ENCODE results near the gene GGT1.
"Not testable (repeated sequence)": the region's sequence is repeated elsewhere in the genome, so short reads cannot be mapped to it uniquely, and the experiment has no call there.

DNA sequence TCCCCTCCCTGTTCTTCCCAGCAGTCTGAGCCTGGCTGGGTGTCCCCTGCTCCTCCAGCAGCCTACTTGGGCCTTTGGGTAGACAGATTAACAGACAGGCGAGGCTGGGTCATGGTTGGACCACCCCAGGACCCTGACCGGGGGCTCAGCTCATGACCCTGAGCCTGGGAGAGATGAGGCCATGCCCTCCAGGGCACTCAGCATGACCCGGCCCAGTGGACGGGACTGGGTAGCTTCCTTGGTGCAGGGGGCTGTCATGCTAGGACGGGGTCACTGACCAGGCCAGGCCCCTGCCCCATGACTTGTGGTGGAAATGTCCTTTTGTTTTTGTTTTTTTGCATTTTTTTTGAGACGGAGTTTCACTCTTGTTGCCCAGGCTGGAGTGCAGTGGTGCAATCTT lies 5.3 kb downstream of the GGT1 start:
- TF ChIP-seq, protein P1, sequence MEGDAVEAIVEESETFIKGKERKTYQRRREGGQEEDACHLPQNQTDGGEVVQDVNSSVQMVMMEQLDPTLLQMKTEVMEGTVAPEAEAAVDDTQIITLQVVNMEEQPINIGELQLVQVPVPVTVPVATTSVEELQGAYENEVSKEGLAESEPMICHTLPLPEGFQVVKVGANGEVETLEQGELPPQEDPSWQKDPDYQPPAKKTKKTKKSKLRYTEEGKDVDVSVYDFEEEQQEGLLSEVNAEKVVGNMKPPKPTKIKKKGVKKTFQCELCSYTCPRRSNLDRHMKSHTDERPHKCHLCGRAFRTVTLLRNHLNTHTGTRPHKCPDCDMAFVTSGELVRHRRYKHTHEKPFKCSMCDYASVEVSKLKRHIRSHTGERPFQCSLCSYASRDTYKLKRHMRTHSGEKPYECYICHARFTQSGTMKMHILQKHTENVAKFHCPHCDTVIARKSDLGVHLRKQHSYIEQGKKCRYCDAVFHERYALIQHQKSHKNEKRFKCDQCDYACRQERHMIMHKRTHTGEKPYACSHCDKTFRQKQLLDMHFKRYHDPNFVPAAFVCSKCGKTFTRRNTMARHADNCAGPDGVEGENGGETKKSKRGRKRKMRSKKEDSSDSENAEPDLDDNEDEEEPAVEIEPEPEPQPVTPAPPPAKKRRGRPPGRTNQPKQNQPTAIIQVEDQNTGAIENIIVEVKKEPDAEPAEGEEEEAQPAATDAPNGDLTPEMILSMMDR (optimal IDR thresholded peaks at IDR 0.05 in 1 of 3, IDR thresholded peaks at IDR 0.05 in 1 of 3, conservative IDR thresholded peaks at IDR 0.05 in 1 of 3; ENCODE audit: extremely low read depth in 1 of 3, insufficient read depth in 2 of 3, low read length in 3 of 3): not testable (repeated sequence)
- TF ChIP-seq EZH2 (IDR thresholded peaks at IDR 0.05; ENCODE audit: low read length): not testable (repeated sequence)

All from keratinocyte (primary cell).